Loucy (cell line): ENCODE data around the gene STX5.

ENCODE experiments used
- H2AFZ ChIP-seq: fragments of 200-600 bp; sonication (generic); 2 replicates; pipeline ENCODE4 v1.6.0; 2016; ENCODE audit warnings: antibody characterized with exemption, mild to moderate bottlenecking, low read length, moderate library complexity
- H3F3A ChIP-seq: fragments of 200-600 bp; 2 replicates; pipeline ENCODE4 v1.6.0; 2016; ENCODE audit warnings: antibody characterized with exemption, low read depth, mild to moderate bottlenecking
- H3K27me3 ChIP-seq: fragments of 200-600 bp; sonication (generic); 2 replicates; pipeline ENCODE4 v1.6.1; 2014; ENCODE audit warnings: low read length, mild to moderate bottlenecking; ENCODE audit not compliant: insufficient read depth, poor library complexity, severe bottlenecking
- H3K36me3 ChIP-seq: fragments of 200-600 bp; sonication (generic); 2 replicates; pipeline ENCODE4 v1.6.1; 2016; ENCODE audit warnings: low read length; ENCODE audit not compliant: insufficient read depth
- H3K4me1 ChIP-seq: fragments of 200-600 bp; sonication (generic); 2 replicates; pipeline ENCODE4 v1.5.1; 2014; ENCODE audit warnings: low read length, mild to moderate bottlenecking; ENCODE audit not compliant: insufficient read depth, poor library complexity, severe bottlenecking
- H3K4me2 ChIP-seq: fragments of 200-600 bp; sonication (generic); 2 replicates; pipeline ENCODE4 v1.6.0; 2014; ENCODE audit warnings: antibody characterized with exemption, low read length, low read depth, mild to moderate bottlenecking; ENCODE audit not compliant: poor library complexity, severe bottlenecking
- H3K4me3 ChIP-seq: fragments of 200-600 bp; sonication (generic); 2 replicates; pipeline ENCODE4 v1.5.1; 2014; ENCODE audit warnings: low read length, mild to moderate bottlenecking, mixed read lengths; ENCODE audit not compliant: poor library complexity, severe bottlenecking
- H3K79me2 ChIP-seq: fragments of 200-600 bp; sonication (generic); 2 replicates; pipeline ENCODE4 v1.6.1; 2014; ENCODE audit warnings: low read length; ENCODE audit not compliant: insufficient read depth
- H3K9ac ChIP-seq: fragments of 200-600 bp; sonication (generic); 2 replicates; pipeline ENCODE4 v1.6.0; 2014; ENCODE audit warnings: mild to moderate bottlenecking, low read depth, low read length, moderate library complexity; ENCODE audit not compliant: poor library complexity, severe bottlenecking
- H3K9me2 ChIP-seq: fragments of 200-600 bp; sonication (generic); replicated peaks from 2 replicates; pipeline ENCODE4 v1.6.1; 2016; ENCODE audit warnings: low read depth, low read length, mixed read lengths
- H3K9me3 ChIP-seq: fragments of 200-600 bp; sonication (generic); 2 replicates; pipeline ENCODE4 v1.6.1; 2014; ENCODE audit warnings: mild to moderate bottlenecking, antibody characterized with exemption, low read length, low read depth; ENCODE audit not compliant: insufficient read depth
- H4K20me1 ChIP-seq: fragments of 200-600 bp; sonication (generic); 2 replicates; pipeline ENCODE4 v1.6.0; 2014; ENCODE audit warnings: antibody characterized with exemption, low read length, mild to moderate bottlenecking; ENCODE audit not compliant: insufficient read depth, poor library complexity, severe bottlenecking
- CTCF ChIP-seq: fragments of 200-600 bp; sonication (generic); conservative IDR thresholded peaks from 2 replicates; pipeline ENCODE4 v1.5.1; 2014; ENCODE audit warnings: mild to moderate bottlenecking, antibody characterized with exemption, low read length
- EZH2phosphoT487 ChIP-seq: fragments of 200-600 bp; IDR thresholded peaks from 2 replicates; pipeline ENCODE4 v1.6.1; 2018; ENCODE audit warnings: antibody characterized with exemption, mild to moderate bottlenecking, moderate library complexity, borderline replicate concordance

The STX5 gene

DNA sequence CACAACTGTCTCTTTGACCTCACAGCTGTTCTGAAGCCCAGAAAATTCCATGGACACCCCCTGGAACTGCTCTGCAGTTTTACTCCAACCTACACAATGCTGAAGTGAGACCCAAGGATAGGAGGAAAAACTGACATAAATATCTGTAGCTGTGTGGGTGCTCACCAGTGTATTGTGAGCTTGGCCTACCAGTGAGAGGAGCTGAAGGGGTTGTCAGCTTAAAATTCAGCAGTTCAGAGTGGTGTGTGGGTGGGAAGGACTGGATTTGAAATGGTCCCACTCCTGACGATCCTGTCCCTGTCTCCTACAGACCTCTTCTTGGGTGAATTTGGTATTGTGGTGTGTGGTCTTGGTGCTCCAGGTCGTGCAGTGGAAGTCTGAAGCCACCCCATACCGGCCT, 42.3 kb downstream of the STX5 start:
- H2AFZ ChIP-seq = no peak overlapping the region
- H3K4me2 ChIP-seq = peak overlapping the region; percentile 88
- TF ChIP-seq CTCF = no peak
- TF ChIP-seq EZH2phosphoT487 = no peak
- 0 out of 2 replicates have a peak, but pooled peaks cover 4% of the 10 kb centered on the region for H3F3A ChIP-seq
- H3K9ac ChIP-seq = no peak overlapping the region
- no peaks in the 10 kb centered on the region for H3K9me2 ChIP-seq
- peaks cover 21% of the 10 kb centered on the region; the same call in 1 of the 2 replicates for H3K36me3 ChIP-seq
- peak overlapping the region; percentile 15 for H3K4me3 ChIP-seq
- no peaks in the 10 kb centered on the region for H3K9me3 ChIP-seq
- peaks cover 33% of the 10 kb centered on the region for H3K4me1 ChIP-seq
- H3K79me2 ChIP-seq = peaks cover 53% of the 10 kb centered on the region
- no peaks in the 10 kb centered on the region for H3K27me3 ChIP-seq
- H4K20me1 ChIP-seq = peaks cover 21% of the 10 kb centered on the region

DNA sequence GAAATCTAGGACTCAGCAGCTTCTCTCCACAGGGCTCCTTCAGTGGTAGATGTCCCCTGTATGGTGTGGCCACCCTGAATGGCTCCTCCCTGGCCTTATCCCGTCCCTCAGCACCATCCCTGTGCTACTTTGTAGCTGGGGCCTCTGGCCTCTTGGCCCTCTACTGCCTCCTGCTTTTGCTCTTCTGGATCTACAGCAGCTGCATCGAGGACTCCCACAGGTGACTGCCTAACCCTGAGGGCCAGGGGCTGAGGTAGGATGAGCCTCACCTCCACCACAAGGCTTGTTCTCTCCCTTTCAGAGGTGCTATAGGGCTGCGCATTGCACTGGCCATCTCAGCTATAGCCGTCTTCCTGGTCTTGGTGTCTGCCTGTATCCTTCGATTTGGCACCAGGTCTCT, 42.9 kb downstream of the STX5 start:
- peaks cover 15% of the 10 kb centered on the region; the same call in 1 of the 2 replicates for H3K36me3 ChIP-seq
- no peaks in the 10 kb centered on the region for H3K9me2 ChIP-seq
- no peaks in the 10 kb centered on the region for H3K9me3 ChIP-seq
- 0 out of 2 replicates have a peak, but pooled peaks cover 4% of the 10 kb centered on the region for H3F3A ChIP-seq
- peaks cover 53% of the 10 kb centered on the region for H3K79me2 ChIP-seq
- TF ChIP-seq CTCF = no peak
- TF ChIP-seq EZH2phosphoT487 = no peak
- peak overlapping the region; percentile 88 for H3K4me2 ChIP-seq
- H3K9ac ChIP-seq = peak overlapping the region; percentile 35
- H4K20me1 ChIP-seq = peaks cover 21% of the 10 kb centered on the region
- H3K4me1 ChIP-seq = peaks cover 33% of the 10 kb centered on the region
- H2AFZ ChIP-seq = no peak overlapping the region
- H3K27me3 ChIP-seq = no peaks in the 10 kb centered on the region
- H3K4me3 ChIP-seq = peak overlapping the region; percentile 97

DNA sequence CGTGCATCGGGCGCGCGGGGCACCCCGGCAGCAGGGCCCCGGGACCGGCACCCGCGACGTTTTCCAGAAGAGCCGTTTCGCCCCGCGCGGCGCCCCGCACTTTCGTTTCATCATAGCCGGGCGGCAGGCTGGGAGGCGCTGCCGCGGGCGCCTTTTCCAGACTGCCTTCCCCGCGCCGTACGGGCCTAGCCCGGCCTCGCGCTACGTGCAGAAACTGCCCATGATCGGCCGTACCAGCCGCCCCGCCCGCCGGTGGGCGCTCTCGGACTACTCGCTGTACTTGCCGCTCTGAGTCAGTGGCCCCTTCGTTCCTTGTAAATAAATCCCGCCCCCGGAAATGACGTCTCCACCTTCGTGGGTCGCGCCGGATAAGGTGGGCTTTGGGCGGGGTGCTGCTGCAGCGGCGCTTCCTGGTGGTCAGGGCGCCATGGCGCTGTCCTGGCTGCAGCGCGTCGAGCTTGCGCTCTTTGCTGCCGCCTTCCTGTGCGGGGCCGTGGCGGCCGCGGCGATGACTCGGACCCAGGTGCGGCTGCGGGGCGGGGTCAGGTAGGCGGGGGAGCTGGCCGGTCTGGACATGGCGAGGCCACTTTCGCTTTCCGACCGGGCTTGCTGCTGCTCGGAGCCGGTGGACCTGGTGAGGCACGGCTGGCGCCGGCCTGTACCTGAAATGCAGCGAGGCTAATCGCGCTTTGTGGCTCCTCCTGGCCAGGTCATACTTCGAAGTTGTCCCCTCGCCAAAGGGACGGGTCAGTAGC, 44.7 kb downstream of the STX5 start, which contains the start of gene TMEM179B:
Gene TMEM179B (plus strand): TSS at position 398 of the 755 bp plus-strand sequence. CDS start 30 bp downstream, at position 428.
- Histone ChIP-seq H3K9me2 (no peaks in the 10 kb centered on the region), H3K9me3 (no peaks in the 10 kb centered on the region), H3F3A (0 out of 2 replicates have a peak, but pooled peaks cover under 1% of the 10 kb centered on the region), H3K4me2 (peak within 1 kb of the TSS; percentile 88), H3K9ac (peak within 1 kb of the TSS; percentile 98), H3K4me1 (peaks cover 29% of the 10 kb centered on the region), H3K27me3 (no peaks in the 10 kb centered on the region), H3K36me3 (peaks cover 6% of the 10 kb centered on the region; the same call in 1 of the 2 replicates), H2AFZ (peak within 1 kb of the TSS; percentile 62), H4K20me1 (peaks cover 21% of the 10 kb centered on the region), H3K79me2 (peaks cover 46% of the 10 kb centered on the region), H3K4me3 (peak within 1 kb of the TSS; percentile 97)
- TF ChIP-seq CTCF (peak; percentile 39; the same call in 1 of the 2 replicates), EZH2phosphoT487 (no peak)
